GM23338 (cell line): ENCODE measurements around the gene GRK2.

ENCODE experiments used
- CREB1 ChIP-seq: fragments of 250-450 bp; sonication (Bioruptor Pico); IDR thresholded peaks from 2 replicates; pipeline ENCODE4 v1.5.0; 2020; ENCODE audit warnings: low read depth, mild to moderate bottlenecking, moderate library complexity
- EZH2 ChIP-seq: fragments of 200-600 bp; sonication (generic); IDR thresholded peaks from one replicate; pipeline ENCODE4 v1.8.0; 2017; ENCODE audit warnings: antibody characterized with exemption, mild to moderate bottlenecking, low read depth; ENCODE audit not compliant: unreplicated experiment
- POLR2AphosphoS5 ChIP-seq: IDR thresholded peaks from 2 replicates; pipeline ENCODE4 v1.6.1; 2016; ENCODE audit warnings: antibody characterized with exemption, low read depth
- ZNF114 ChIP-seq: fragments of 250-450 bp; sonication (Bioruptor Pico); IDR thresholded peaks from 2 replicates; pipeline ENCODE4 v1.5.0; 2020; ENCODE audit warnings: mild to moderate bottlenecking, moderate library complexity
- TF ChIP-seq, protein P1 (sequence below), 2 experiments: fragments of 200-600 bp in 1 of 2; sonication (generic) in 1 of 2; conservative IDR thresholded peaks; 2 replicates each; pipeline versions ENCODE4 v1.5.1 to v1.6.1; 2016 to 2017; ENCODE audit warnings: antibody characterized with exemption in 2 of 2, low read depth in 2 of 2, mild to moderate bottlenecking in 2 of 2, moderate library complexity in 1 of 2

DNA sequence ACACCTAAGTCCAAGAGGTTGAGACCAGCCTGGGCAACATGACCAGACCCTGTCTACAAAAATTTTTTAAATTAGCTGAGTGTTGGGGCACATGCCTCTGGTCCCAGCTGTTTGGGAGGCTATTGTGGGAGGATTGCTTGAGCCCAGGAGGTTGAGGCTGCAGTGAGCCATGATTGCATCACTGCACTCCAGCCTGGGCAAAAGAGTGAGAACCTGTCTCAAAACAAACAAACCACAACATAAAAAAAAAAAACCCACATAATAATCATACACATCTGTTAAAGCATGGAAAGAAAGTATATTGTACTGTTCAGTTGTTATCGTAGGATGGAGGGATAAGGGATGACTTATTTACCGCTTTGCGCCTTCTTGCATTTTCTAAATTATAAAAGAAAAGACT is 35.9 kb upstream of the GRK2 start:
- TF ChIP-seq CREB1 (CRISPR knock-in tag): no peak
- TF ChIP-seq, protein P1, sequence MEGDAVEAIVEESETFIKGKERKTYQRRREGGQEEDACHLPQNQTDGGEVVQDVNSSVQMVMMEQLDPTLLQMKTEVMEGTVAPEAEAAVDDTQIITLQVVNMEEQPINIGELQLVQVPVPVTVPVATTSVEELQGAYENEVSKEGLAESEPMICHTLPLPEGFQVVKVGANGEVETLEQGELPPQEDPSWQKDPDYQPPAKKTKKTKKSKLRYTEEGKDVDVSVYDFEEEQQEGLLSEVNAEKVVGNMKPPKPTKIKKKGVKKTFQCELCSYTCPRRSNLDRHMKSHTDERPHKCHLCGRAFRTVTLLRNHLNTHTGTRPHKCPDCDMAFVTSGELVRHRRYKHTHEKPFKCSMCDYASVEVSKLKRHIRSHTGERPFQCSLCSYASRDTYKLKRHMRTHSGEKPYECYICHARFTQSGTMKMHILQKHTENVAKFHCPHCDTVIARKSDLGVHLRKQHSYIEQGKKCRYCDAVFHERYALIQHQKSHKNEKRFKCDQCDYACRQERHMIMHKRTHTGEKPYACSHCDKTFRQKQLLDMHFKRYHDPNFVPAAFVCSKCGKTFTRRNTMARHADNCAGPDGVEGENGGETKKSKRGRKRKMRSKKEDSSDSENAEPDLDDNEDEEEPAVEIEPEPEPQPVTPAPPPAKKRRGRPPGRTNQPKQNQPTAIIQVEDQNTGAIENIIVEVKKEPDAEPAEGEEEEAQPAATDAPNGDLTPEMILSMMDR (conservative IDR thresholded peaks at IDR 0.05; ENCODE audit: low read depth in 2 of 2): no peak
- no peak for TF ChIP-seq POLR2AphosphoS5
- TF ChIP-seq ZNF114: no peak
- no peak for TF ChIP-seq EZH2
